Cardiac fibroblast (primary cell): Measurements from ENCODE around the gene THRB.

Experiments used
- DNase-seq, 2 donors: peaks; one replicate each; pipeline versions ENCODE4 v3.0.0 to v3.0.0-alpha.2; 2010; ENCODE audit warnings: low read depth in 2 of 2
- H3K4me3 ChIP-seq, 2 donors: replicated peaks in 1 of 2; 1 replicate in 1 of 2; 2 replicates in 1 of 2; pipeline ENCODE4 v1.5.1; 2011; ENCODE audit warnings: low read depth in 2 of 2, low read length in 2 of 2, mild to moderate bottlenecking in 2 of 2, moderate library complexity in 1 of 2
- TF ChIP-seq, protein P1 (sequence below): IDR thresholded peaks from one replicate; pipeline ENCODE4 v1.5.1; 2011; ENCODE audit warnings: low read depth, mild to moderate bottlenecking, low read length, inconsistent platforms

The THRB gene

DNA sequence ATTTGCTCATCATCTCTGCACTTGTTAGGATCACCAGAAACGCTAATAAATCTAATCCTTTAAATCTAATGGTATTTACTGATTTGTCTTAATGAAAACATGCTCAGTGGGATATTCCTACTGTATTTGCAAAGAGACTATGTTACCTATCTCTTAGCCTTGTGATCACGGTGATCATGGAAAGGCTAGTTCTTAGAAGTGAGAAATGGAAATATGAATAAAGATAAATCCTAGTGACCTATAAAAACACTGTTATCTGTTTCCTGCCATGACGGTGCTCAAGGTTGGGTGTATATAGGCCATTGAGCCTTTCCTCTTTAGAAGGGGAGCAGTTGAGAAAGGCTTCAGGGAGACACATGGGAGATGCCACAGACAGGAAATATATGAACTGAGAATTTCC, 116.3 kb downstream of the THRB start:
- TF ChIP-seq, protein P1, sequence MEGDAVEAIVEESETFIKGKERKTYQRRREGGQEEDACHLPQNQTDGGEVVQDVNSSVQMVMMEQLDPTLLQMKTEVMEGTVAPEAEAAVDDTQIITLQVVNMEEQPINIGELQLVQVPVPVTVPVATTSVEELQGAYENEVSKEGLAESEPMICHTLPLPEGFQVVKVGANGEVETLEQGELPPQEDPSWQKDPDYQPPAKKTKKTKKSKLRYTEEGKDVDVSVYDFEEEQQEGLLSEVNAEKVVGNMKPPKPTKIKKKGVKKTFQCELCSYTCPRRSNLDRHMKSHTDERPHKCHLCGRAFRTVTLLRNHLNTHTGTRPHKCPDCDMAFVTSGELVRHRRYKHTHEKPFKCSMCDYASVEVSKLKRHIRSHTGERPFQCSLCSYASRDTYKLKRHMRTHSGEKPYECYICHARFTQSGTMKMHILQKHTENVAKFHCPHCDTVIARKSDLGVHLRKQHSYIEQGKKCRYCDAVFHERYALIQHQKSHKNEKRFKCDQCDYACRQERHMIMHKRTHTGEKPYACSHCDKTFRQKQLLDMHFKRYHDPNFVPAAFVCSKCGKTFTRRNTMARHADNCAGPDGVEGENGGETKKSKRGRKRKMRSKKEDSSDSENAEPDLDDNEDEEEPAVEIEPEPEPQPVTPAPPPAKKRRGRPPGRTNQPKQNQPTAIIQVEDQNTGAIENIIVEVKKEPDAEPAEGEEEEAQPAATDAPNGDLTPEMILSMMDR = no peak
- no peak for DNase-seq
- H3K4me3 ChIP-seq = no peak overlapping the region

DNA sequence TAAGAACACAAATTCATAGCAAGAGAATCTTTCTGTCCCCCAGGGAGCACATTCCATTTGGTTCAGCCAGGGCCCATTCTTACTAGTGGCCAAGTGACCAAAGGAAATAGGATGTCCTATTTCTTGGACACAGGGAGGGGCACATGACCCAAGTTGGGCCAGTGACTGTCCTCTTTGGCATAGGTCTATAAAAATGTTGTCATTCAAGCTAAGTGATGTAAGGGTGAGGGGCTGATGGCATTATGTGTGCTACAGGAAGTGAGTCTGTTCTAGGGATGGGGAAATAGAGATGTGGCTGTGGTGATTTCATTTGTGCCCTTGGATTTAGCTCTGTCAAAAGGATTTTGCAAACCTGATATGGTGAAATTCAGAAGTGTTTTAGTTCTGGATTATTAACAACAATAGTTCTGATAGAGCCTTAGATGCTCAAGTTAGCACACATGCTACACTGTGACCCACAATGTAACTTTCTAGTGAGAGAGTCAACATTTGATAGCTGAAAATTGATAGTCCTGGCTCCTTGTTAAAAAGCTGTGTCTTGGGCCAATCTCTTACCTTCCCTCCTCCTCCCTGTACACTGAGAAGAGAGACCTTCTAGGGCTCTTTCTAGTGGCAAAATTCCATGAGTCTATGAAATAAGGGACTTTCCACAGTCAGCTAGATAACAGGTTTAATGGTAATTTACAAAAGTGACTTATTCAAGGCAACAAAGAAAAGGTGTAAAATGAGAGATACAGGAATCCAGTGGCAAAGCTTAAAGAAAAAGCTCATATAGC, 117.2 kb downstream of the THRB start:
- H3K4me3 ChIP-seq = no peak overlapping the region
- TF ChIP-seq, protein P1 = no peak
- peak; percentile 15 to 64 for DNase-seq

DNA sequence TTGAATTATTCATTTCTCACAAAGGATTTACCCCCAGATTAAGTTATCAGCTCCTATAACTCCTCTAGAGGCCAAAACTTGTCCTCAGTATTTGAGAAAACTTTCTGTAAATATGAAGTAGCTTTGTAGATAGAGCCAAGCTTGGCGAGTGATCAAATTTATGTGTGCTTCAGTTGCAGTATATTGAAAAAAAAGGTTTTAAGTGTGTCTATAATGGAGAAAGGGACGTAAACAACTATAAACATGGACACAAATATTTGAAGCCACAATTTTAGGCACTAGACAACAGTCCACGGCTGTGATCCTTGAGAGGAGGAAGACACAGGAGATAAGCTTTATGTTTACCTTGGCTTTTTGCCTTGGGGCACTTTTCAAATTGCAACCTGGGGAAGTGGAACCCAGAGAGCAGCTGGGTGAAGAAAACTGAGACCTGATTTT, 118.7 kb downstream of the THRB start:
- peak in 1 of 2 donors; percentile 49 for DNase-seq
- H3K4me3 ChIP-seq = no peak overlapping the region
- TF ChIP-seq, protein P1 = no peak

DNA sequence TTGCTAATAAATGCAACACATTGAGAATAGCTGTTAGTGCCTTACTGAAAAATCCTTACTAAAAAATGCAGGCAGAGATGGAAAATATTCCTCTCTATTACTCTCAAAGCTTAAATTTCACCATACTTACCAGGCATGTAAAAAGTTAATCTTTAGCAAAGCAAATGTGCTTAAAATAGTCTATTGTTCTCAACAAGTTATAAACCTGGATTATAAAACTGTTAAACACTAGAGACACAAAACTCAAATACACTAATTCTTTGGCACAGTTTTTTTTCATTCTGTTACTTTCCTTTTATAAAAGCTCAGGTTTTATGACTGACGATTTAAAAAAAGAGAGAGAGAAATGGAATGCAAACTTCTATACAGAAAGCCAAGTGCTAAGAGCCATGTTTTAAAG, 119.8 kb downstream of the THRB start:
- no peak overlapping the region for H3K4me3 ChIP-seq

DNA sequence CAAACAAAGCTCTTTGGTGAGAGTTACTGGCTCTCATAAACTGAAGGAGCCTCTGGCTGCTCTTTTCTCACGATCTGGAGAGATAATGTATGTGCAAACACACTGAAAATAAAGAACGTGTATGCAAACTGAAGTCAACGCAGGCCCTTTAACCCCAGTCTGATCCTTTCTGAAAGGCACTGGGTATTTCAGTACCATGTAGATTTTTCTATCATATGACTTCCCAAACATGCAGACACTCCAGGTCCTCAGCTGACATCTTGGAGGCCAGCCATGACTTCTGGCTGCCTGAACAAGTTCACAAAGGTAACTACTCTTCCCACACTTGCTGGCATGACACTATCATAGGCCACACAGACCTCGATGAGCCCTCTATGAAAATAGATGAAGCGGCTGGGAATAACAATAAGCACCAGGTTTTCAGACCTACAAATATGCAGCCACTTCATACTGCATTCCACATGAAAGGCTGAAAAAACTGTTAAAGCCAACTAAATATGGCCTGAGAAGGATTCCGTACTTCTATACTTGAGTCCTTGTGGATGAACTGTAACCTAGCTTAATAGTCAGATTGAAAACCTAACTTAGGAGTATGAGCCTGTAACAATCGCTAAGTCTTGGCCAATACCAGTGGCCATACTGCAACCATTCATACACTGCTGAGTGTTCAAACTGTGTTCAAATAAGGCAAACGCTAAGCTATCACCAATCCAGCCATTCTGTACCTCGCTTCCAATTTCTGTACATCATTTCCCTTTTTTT, 121.3 kb downstream of the THRB start:
- no peak for DNase-seq
- TF ChIP-seq, protein P1 = no peak
- no peak overlapping the region for H3K4me3 ChIP-seq

More for the DNA sequence above, 119.8 kb downstream of the THRB start:
- TF ChIP-seq, protein P1 = no peak
- no peak for DNase-seq

DNA sequence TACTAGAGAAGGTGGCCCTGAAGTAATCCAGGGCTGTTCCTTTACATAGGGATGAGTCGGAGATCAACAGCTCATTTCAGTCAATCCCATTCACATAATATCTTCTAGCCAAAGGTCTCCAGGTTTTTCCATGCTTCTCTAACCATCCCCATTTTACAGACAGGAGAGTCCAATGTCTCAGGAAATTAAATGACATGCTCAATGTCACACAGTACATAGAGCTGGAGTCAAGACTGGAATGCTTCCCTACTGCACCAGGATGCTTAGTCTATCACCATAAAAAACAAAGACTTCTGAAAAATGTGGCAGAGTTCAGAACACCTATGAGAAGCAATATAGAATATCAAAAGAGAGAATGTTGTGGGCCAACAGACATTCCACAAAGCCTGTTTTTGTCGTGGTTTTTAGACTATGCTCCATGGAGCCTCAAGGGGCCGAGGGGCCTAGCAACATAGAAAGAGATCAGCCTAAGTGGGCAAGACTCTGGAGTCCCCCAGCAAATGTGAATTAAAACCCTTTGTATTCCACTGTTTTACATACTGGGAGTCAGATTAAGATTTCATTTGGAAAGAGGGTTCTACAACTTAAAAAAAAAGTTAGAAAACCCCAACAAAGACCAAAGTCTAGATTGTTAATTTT, 122.0 kb downstream of the THRB start:
- no peak for DNase-seq
- TF ChIP-seq, protein P1 = no peak
- H3K4me3 ChIP-seq = no peak overlapping the region
